Right atrium auricular region (tissue), 2 donors: Measurements from ENCODE around the gene DPP3. TPM values are rescaled to one million over a fixed set of nuclear protein-coding genes. Genes with fewer than 3 reads are reported as not detected.

Source experiments
- DNase-seq: peaks from one replicate; pipeline ENCODE4 v3.0.0-alpha.2; 2019; ENCODE audit warnings: low spot score
- H3K27ac ChIP-seq, 2 donors: fragments of 200-600 bp; sonication (generic); 1 replicate in 1 of 2; 2 replicates in 1 of 2; pipeline ENCODE4 v1.5.1; 2016 to 2019
- H3K27me3 ChIP-seq, 2 donors: fragments of 200-600 bp; sonication (generic); one replicate each; pipeline versions ENCODE4 v1.5.1 to v1.6.0; 2017 to 2019
- H3K36me3 ChIP-seq: fragments of 200-600 bp; sonication (generic); one replicate; pipeline ENCODE4 v1.5.1; 2016
- H3K4me1 ChIP-seq, 2 donors: fragments of 200-600 bp; sonication (generic); one replicate each; pipeline versions ENCODE4 v1.5.1 to v1.6.0; 2017 to 2019
- H3K4me3 ChIP-seq, 2 donors: fragments of 200-600 bp; sonication (generic); 1 replicate in 1 of 2; 2 replicates in 1 of 2; pipeline ENCODE4 v1.5.1; 2017 to 2019; ENCODE audit warnings: mild to moderate bottlenecking in 1 of 2, moderate library complexity in 1 of 2
- H3K9me3 ChIP-seq, 2 donors: fragments of 200-600 bp; sonication (generic); one replicate each; pipeline ENCODE4 v1.5.1; 2019
- CTCF ChIP-seq, 2 donors: fragments of 200-600 bp; sonication (generic); IDR thresholded peaks; one replicate each; pipeline ENCODE4 v1.5.1; 2019; ENCODE audit warnings: antibody characterized with exemption in 2 of 2
- total RNA-seq, 2 donors: library from RNA; depleted of rRNA; stranded (reverse); fragments of >200 nt; gene quantifications; one replicate each; pipeline ENCODE4 v1.1.0, GENCODE V29; 2016

Gene DPP3
- total RNA-seq, 2 donors from 2014 or later: 8.2 to 11.1 TPM

- Histone ChIP-seq H3K4me3 (no peak overlapping the region), H3K9me3 (no peaks in the 10 kb centered on the region), H3K27ac (no peak overlapping the region), H3K27me3 (no peaks in the 10 kb centered on the region), H3K36me3 (peaks cover 6% of the 10 kb centered on the region), H3K4me1 (no peaks in the 10 kb centered on the region)
- DNase-seq: no peak
- no peak for TF ChIP-seq CTCF (IDR thresholded peaks at IDR 0.05)
Measured at GRCh38 chr11:66495401-66495854, 15.2 kb downstream of the DPP3 start.

GRCh38 chr11:66497206-66497605 is 17.0 kb downstream of the DPP3 start:
- no peak overlapping the region for H3K27ac ChIP-seq
- no peaks in the 10 kb centered on the region for H3K9me3 ChIP-seq
- no peaks in the 10 kb centered on the region for H3K4me1 ChIP-seq
- peaks cover 6% of the 10 kb centered on the region for H3K36me3 ChIP-seq
- DNase-seq: no peak
- H3K4me3 ChIP-seq: no peak overlapping the region
- TF ChIP-seq CTCF (IDR thresholded peaks at IDR 0.05): no peak
- H3K27me3 ChIP-seq: no peaks in the 10 kb centered on the region

GRCh38 chr11:66498506-66498905 is 18.3 kb downstream of the DPP3 start:
- Histone ChIP-seq H3K36me3 (no peaks in the 10 kb centered on the region), H3K4me1 (no peaks in the 10 kb centered on the region), H3K9me3 (no peaks in the 10 kb centered on the region), H3K27me3 (no peaks in the 10 kb centered on the region), H3K4me3 (no peak overlapping the region), H3K27ac (no peak overlapping the region)
- TF ChIP-seq CTCF (IDR thresholded peaks at IDR 0.05): no peak
- DNase-seq: no peak

- Histone ChIP-seq H3K36me3 (no peaks in the 10 kb centered on the region), H3K4me3 (no peak overlapping the region), H3K27ac (no peak overlapping the region), H3K4me1 (no peaks in the 10 kb centered on the region), H3K9me3 (no peaks in the 10 kb centered on the region), H3K27me3 (no peaks in the 10 kb centered on the region)
- TF ChIP-seq CTCF (IDR thresholded peaks at IDR 0.05): no peak
- DNase-seq: no peak
Measured at GRCh38 chr11:66505276-66505816, 25.1 kb downstream of the DPP3 start.

- Histone ChIP-seq H3K27me3 (no peaks in the 10 kb centered on the region), H3K27ac (no peak overlapping the region), H3K36me3 (no peaks in the 10 kb centered on the region), H3K9me3 (no peaks in the 10 kb centered on the region), H3K4me1 (peaks cover 0 to 11% of the 10 kb centered on the region in 2 donors), H3K4me3 (no peak overlapping the region)
- TF ChIP-seq CTCF (IDR thresholded peaks at IDR 0.05): no peak
- no peak for DNase-seq
Measured at GRCh38 chr11:66509131-66509561, 28.9 kb downstream of the DPP3 start.
